HepG2 (cell line): ENCODE data around the gene CCNH.

Experiments
- CENPT ChIP-seq: sonication (generic); formaldehyde crosslinking; IDR thresholded peaks from 2 replicates; pipeline ENCODE4 v1.8.0; 2022; ENCODE audit warnings: low read depth, mild to moderate bottlenecking, moderate library complexity, missing genetic modification reagents
- CTCF ChIP-seq: sonication (generic); formaldehyde crosslinking; IDR thresholded peaks from 2 replicates; pipeline ENCODE4 v1.5.0; 2020; ENCODE audit warnings: mild to moderate bottlenecking, missing genetic modification reagents, moderate library complexity
- ZFYVE20 ChIP-seq: sonication (generic); formaldehyde crosslinking; IDR thresholded peaks from 2 replicates; pipeline ENCODE4 v1.8.0; 2023; ENCODE audit warnings: low read depth, mild to moderate bottlenecking, moderate library complexity, missing genetic modification reagents, borderline replicate concordance

GRCh38 chr5:87372705-87373104 lies 40.0 kb downstream of the CCNH start:
- no peak for TF ChIP-seq CTCF
- no peak for TF ChIP-seq CENPT (CRISPR knock-in tag)
- TF ChIP-seq ZFYVE20 (CRISPR knock-in tag): no peak
